ENCODE data around the gene SAFB.

- TF ChIP-seq CTCF (IDR thresholded peaks at IDR 0.05): no peak
- TF ChIP-seq POLR2A (IDR thresholded peaks at IDR 0.05): no peak
Measured at GRCh38 chr19:5673752-5674151, 50.9 kb downstream of the SAFB start.

Measured in testis (tissue), 2 donors.